Mesenchymal stem cell (in vitro differentiated cells and primary cell): ENCODE results near the gene SEPTIN1.
A peak's percentile ranks its signal among the peaks of the same experiment; 100 is the strongest.

Experiments used
- DNase-seq: peaks from one replicate; pipeline ENCODE4 v3.0.0-alpha.2; 2013
- H2AFZ ChIP-seq: one replicate; pipeline ENCODE4 v1.6.1; 2013; ENCODE audit warnings: low read depth, mild to moderate bottlenecking, control low read depth, inconsistent platforms, low read length, moderate library complexity
- H2AK5ac ChIP-seq: 2 replicates; pipeline ENCODE4 v1.6.1; 2013; ENCODE audit warnings: low read length, moderate library complexity, mild to moderate bottlenecking, inconsistent platforms; ENCODE audit not compliant: severe bottlenecking
- H2BK120ac ChIP-seq: one replicate; pipeline ENCODE4 v1.6.1; 2013; ENCODE audit warnings: low read depth, mild to moderate bottlenecking, inconsistent platforms, low read length, moderate library complexity
- H2BK12ac ChIP-seq, 2 experiments: one replicate each; pipeline ENCODE4 v1.6.1; 2013; ENCODE audit warnings: inconsistent platforms in 2 of 2, low read length in 2 of 2, mild to moderate bottlenecking in 2 of 2, moderate library complexity in 2 of 2, control low read depth in 1 of 2
- H2BK15ac ChIP-seq: one replicate; pipeline ENCODE4 v1.6.1; 2013; ENCODE audit warnings: mild to moderate bottlenecking, low read depth, inconsistent platforms; ENCODE audit not compliant: poor library complexity, severe bottlenecking
- H2BK5ac ChIP-seq: 2 replicates; pipeline ENCODE4 v1.6.1; 2013; ENCODE audit warnings: low read depth, mild to moderate bottlenecking, low read length, control low read depth, inconsistent platforms; ENCODE audit not compliant: poor library complexity, severe bottlenecking
- H3K14ac ChIP-seq, 2 experiments: one replicate each; pipeline ENCODE4 v1.6.1; 2013; ENCODE audit warnings: inconsistent platforms in 2 of 2, low read length in 2 of 2, control low read depth in 1 of 2, mild to moderate bottlenecking in 1 of 2, moderate library complexity in 1 of 2
- H3K18ac ChIP-seq, 2 experiments: one replicate each; pipeline ENCODE4 v1.6.1; 2013; ENCODE audit warnings: inconsistent platforms in 2 of 2, low read length in 2 of 2, control low read depth in 1 of 2, low read depth in 1 of 2, mild to moderate bottlenecking in 1 of 2
- H3K23ac ChIP-seq, 2 experiments: one replicate each; pipeline ENCODE4 v1.6.1; 2013; ENCODE audit warnings: inconsistent platforms in 2 of 2, low read length in 2 of 2, mild to moderate bottlenecking in 2 of 2, moderate library complexity in 2 of 2, control low read depth in 1 of 2
- H3K27ac ChIP-seq: 2 replicates; pipeline ENCODE4 v1.5.1; 2013; ENCODE audit warnings: mild to moderate bottlenecking, moderate library complexity, low read length, control low read depth, inconsistent platforms; ENCODE audit not compliant: poor library complexity, severe bottlenecking
- H3K27me3 ChIP-seq, 2 experiments: 2 replicates each; pipeline versions ENCODE4 v1.6.1 to v1.7.0; 2013; ENCODE audit warnings: low read length in 2 of 2, mild to moderate bottlenecking in 2 of 2, moderate library complexity in 2 of 2, control low read depth in 1 of 2, inconsistent platforms in 1 of 2; ENCODE audit not compliant: control insufficient read depth in 1 of 2, insufficient read depth in 1 of 2
- H3K36me3 ChIP-seq, 2 experiments: 2 replicates each; pipeline versions ENCODE4 v1.6.1 to v1.7.0; 2013; ENCODE audit warnings: low read length in 2 of 2, control low read depth in 1 of 2, inconsistent platforms in 1 of 2, low read depth in 1 of 2, mild to moderate bottlenecking in 1 of 2; ENCODE audit not compliant: insufficient read depth in 2 of 2, control insufficient read depth in 1 of 2
- H3K4ac ChIP-seq, 2 experiments: one replicate each; pipeline ENCODE4 v1.6.1; 2013; ENCODE audit warnings: inconsistent platforms in 2 of 2, low read length in 2 of 2, mild to moderate bottlenecking in 2 of 2, moderate library complexity in 2 of 2, control low read depth in 1 of 2, low read depth in 1 of 2
- H3K4me1 ChIP-seq: 2 replicates; pipeline ENCODE4 v1.6.1; 2013; ENCODE audit warnings: low read depth, low read length, control low read depth; ENCODE audit not compliant: control insufficient read depth, insufficient read depth
- H3K4me2 ChIP-seq: 2 replicates; pipeline ENCODE4 v1.6.1; 2013; ENCODE audit warnings: low read length, mild to moderate bottlenecking, inconsistent platforms; ENCODE audit not compliant: poor library complexity, severe bottlenecking
- H3K4me3 ChIP-seq, 2 experiments: 2 replicates each; pipeline versions ENCODE4 v1.5.1 to v1.7.0; 2013; ENCODE audit warnings: low read length in 2 of 2, mild to moderate bottlenecking in 2 of 2, control low read depth in 1 of 2, low read depth in 1 of 2; ENCODE audit not compliant: insufficient read depth in 1 of 2
- H3K79me1 ChIP-seq: replicated peaks from 2 replicates; pipeline ENCODE4 v1.6.1; 2013; ENCODE audit warnings: mild to moderate bottlenecking, control low read depth, low read length, inconsistent platforms; ENCODE audit not compliant: poor library complexity, severe bottlenecking
- H3K9ac ChIP-seq: 2 replicates; pipeline ENCODE4 v1.7.0; 2013; ENCODE audit warnings: mild to moderate bottlenecking, low read length, moderate library complexity
- H3K9me3 ChIP-seq: 2 replicates; pipeline ENCODE4 v1.7.0; 2013; ENCODE audit warnings: mild to moderate bottlenecking, low read length; ENCODE audit not compliant: control insufficient read depth
- H4K8ac ChIP-seq: one replicate; pipeline ENCODE4 v1.6.1; 2013; ENCODE audit warnings: inconsistent platforms, mild to moderate bottlenecking, low read length, moderate library complexity
- H4K91ac ChIP-seq: one replicate; pipeline ENCODE4 v1.6.1; 2013; ENCODE audit warnings: mild to moderate bottlenecking, low read length, inconsistent platforms
- WGBS: methylation state at CpG from one replicate; pipeline ENCODE4 v1.1.7; 2013; ENCODE audit warnings: mixed read lengths; 5-methylcytosine and 5-hydroxymethylcytosine counted together

SEPTIN1 gene

GRCh38 chr16:30376461-30376902, 5.9 kb downstream of the SEPTIN1 start:
- Histone ChIP-seq H3K4me2 (no peak overlapping the region), H3K27me3 (no peaks in the 10 kb centered on the region), H3K79me1 (peaks cover 8% of the 10 kb centered on the region), H4K8ac (peak overlapping the region; percentile 29), H3K14ac (no peak overlapping the region), H2AK5ac (no peak overlapping the region), H3K9me3 (no peaks in the 10 kb centered on the region), H3K4me1 (peaks cover 15% of the 10 kb centered on the region), H2BK120ac (no peak overlapping the region), H3K9ac (no peak overlapping the region), H3K4me3 (no peak overlapping the region), H2AFZ (no peak overlapping the region), H3K23ac (no peak overlapping the region), H3K27ac (no peak overlapping the region), H2BK12ac (peak overlapping the region in 1 of 2 experiments; percentile 75), H3K4ac (peak overlapping the region; percentile 19 to 57), H3K18ac (no peak overlapping the region), H2BK5ac (no peak overlapping the region), H2BK15ac (peak overlapping the region; percentile 39), H4K91ac (no peak overlapping the region), H3K36me3 (peaks cover 6 to 7% of the 10 kb centered on the region in 2 experiments)
- WGBS, result 98% methylated on average over 6 of the region's 8 CpGs
- no peak for DNase-seq

GRCh38 chr16:30375864-30376263, 6.5 kb downstream of the SEPTIN1 start:
- Histone ChIP-seq H3K9me3 (no peaks in the 10 kb centered on the region), H3K27ac (no peak overlapping the region), H2AK5ac (peak overlapping the region; percentile 80), H3K23ac (no peak overlapping the region), H3K14ac (no peak overlapping the region), H3K4me2 (no peak overlapping the region), H3K27me3 (no peaks in the 10 kb centered on the region), H3K36me3 (peaks cover 0 to 7% of the 10 kb centered on the region in 2 experiments), H4K91ac (no peak overlapping the region), H2BK15ac (peak overlapping the region; percentile 75), H3K4me1 (peaks cover 14% of the 10 kb centered on the region), H3K18ac (no peak overlapping the region), H3K4me3 (no peak overlapping the region), H2BK120ac (no peak overlapping the region), H2BK5ac (no peak overlapping the region), H4K8ac (no peak overlapping the region), H3K4ac (no peak overlapping the region), H2AFZ (no peak overlapping the region), H2BK12ac (peak overlapping the region in 1 of 2 experiments; percentile 10), H3K9ac (no peak overlapping the region), H3K79me1 (peaks cover 6% of the 10 kb centered on the region)
- DNase-seq, result no peak
- 97% methylated on average over 8 of the region's 8 CpGs for WGBS

GRCh38 chr16:30374538-30374937, 7.8 kb downstream of the SEPTIN1 start, which contains the start of gene MYL11:
Gene MYL11, plus strand, starts transcription at chr16:30374802. Its CDS starts 56 bp downstream, at chr16:30374858.
- Histone ChIP-seq H2BK5ac (no peak within 1 kb of the TSS), H2AFZ (no peak within 1 kb of the TSS), H3K18ac (no peak within 1 kb of the TSS), H4K91ac (no peak within 1 kb of the TSS), H3K4me3 (no peak within 1 kb of the TSS), H2BK15ac (peak within 1 kb of the TSS; percentile 86), H4K8ac (peak within 1 kb of the TSS; percentile 32), H3K14ac (no peak within 1 kb of the TSS), H3K4me1 (peaks cover 14% of the 10 kb centered on the region), H2AK5ac (no peak within 1 kb of the TSS), H3K4ac (no peak within 1 kb of the TSS), H3K36me3 (no peaks in the 10 kb centered on the region), H2BK12ac (no peak within 1 kb of the TSS), H3K9ac (no peak within 1 kb of the TSS), H3K27me3 (no peaks in the 10 kb centered on the region), H3K79me1 (peaks cover 6% of the 10 kb centered on the region), H3K27ac (no peak within 1 kb of the TSS), H3K9me3 (no peaks in the 10 kb centered on the region), H3K23ac (no peak within 1 kb of the TSS), H3K4me2 (no peak within 1 kb of the TSS), H2BK120ac (no peak within 1 kb of the TSS)
- WGBS, result 93% methylated on average over 6 of the region's 6 CpGs
- DNase-seq, result no peak

- Histone ChIP-seq H2AFZ (no peak overlapping the region), H4K91ac (no peak overlapping the region), H3K18ac (no peak overlapping the region), H2BK12ac (no peak overlapping the region), H3K9ac (no peak overlapping the region), H3K27ac (no peak overlapping the region), H3K23ac (no peak overlapping the region), H2BK5ac (no peak overlapping the region), H3K4me1 (peaks cover 21% of the 10 kb centered on the region), H2BK15ac (no peak overlapping the region), H3K4me3 (no peak overlapping the region), H2BK120ac (no peak overlapping the region), H3K79me1 (peaks cover 3% of the 10 kb centered on the region), H3K27me3 (no peaks in the 10 kb centered on the region), H4K8ac (no peak overlapping the region), H2AK5ac (no peak overlapping the region), H3K9me3 (no peaks in the 10 kb centered on the region), H3K14ac (no peak overlapping the region), H3K4ac (no peak overlapping the region), H3K4me2 (no peak overlapping the region), H3K36me3 (peaks cover 0 to 4% of the 10 kb centered on the region in 2 experiments)
- no peak for DNase-seq
- 91% methylated on average over 5 of the region's 5 CpGs for WGBS
Measured at GRCh38 chr16:30372725-30373124, 9.6 kb downstream of the SEPTIN1 start.
